ENCODE data around the gene GOSR1. TPM values are rescaled to one million over a fixed set of nuclear protein-coding genes. Genes with fewer than 3 reads are reported as not detected.
"Not testable (repeated sequence)": the region's sequence is repeated elsewhere in the genome, so short reads cannot be mapped to it uniquely, and the experiment has no call there.

The GOSR1 gene
- total RNA-seq, 1 experiment from 2014 or later: 58.1 TPM

- no peak overlapping the region for H2BK20ac ChIP-seq (ENCODE audit: low read depth, low read length, poor library complexity, severe bottlenecking)
- no peak for DNase-seq
- H3K4me3 Mint-ChIP-seq: no peak overlapping the region
Observed at GRCh38 chr17:30521766-30522165, 44.6 kb downstream of the GOSR1 start.

GRCh38 chr17:30523236-30523635, 46.0 kb downstream of the GOSR1 start:
- not testable (repeated sequence) for H4K20me1 ChIP-seq (ENCODE audit: control insufficient read depth, insufficient read depth, insufficient read length); H2BK12ac ChIP-seq (ENCODE audit: insufficient read length, low read depth, low read length); H3K27me3 ChIP-seq (ENCODE audit: insufficient read depth, low read length); H2BK5ac ChIP-seq (ENCODE audit: insufficient read length, low read length); H4K8ac ChIP-seq (replicated peaks; ENCODE audit: insufficient read length, low read depth, low read length); H3K56ac ChIP-seq (ENCODE audit: insufficient read length, low read depth, low read length); H3K14ac ChIP-seq (ENCODE audit: insufficient read depth, low read length); H4K91ac ChIP-seq (ENCODE audit: insufficient read length, low read depth, low read length); H3K4me1 Mint-ChIP-seq; H2BK15ac ChIP-seq (ENCODE audit: low read depth, low read length); H3K27ac ChIP-seq (ENCODE audit: insufficient read length, low read depth, low read length); H3K23ac ChIP-seq (ENCODE audit: insufficient read length, low read depth, low read length); H3K4me3 Mint-ChIP-seq; H3K4me1 ChIP-seq (ENCODE audit: insufficient read depth, low read length); H2AK5ac ChIP-seq (ENCODE audit: insufficient read length, low read length); H2AFZ ChIP-seq (ENCODE audit: low read length); DNase-seq; H3K18ac ChIP-seq (ENCODE audit: insufficient read length, low read depth, low read length); H3K79me1 ChIP-seq (ENCODE audit: insufficient read depth, low read depth, low read length, poor library complexity, severe bottlenecking); H2BK20ac ChIP-seq (ENCODE audit: low read depth, low read length, poor library complexity, severe bottlenecking); H3K27me3 Mint-ChIP-seq (ENCODE audit: low read depth); H3K27ac Mint-ChIP-seq; H3K23me2 ChIP-seq (ENCODE audit: insufficient read length, low read depth, low read length, poor library complexity, severe bottlenecking); H3K79me2 ChIP-seq (ENCODE audit: insufficient read depth, low read length); H3K4me2 ChIP-seq (ENCODE audit: insufficient read depth, insufficient read length, low read length); H3K9ac ChIP-seq (ENCODE audit: extremely low read depth, insufficient read length, low read length); H4K5ac ChIP-seq (ENCODE audit: insufficient read length, low read depth, low read length); H2BK120ac ChIP-seq (ENCODE audit: low read depth, low read length, poor library complexity, severe bottlenecking); H3T11ph ChIP-seq (ENCODE audit: low read length); H3K4ac ChIP-seq (ENCODE audit: low read depth, low read length)
- peaks cover 39 to 50% (median 48%) of the 10 kb centered on the region in 3 experiments for H3K36me3 Mint-ChIP-seq (ENCODE audit: insufficient read depth in 1 of 3, low read depth in 3 of 3)
- H3K9me3 Mint-ChIP-seq: peaks cover 17% of the 10 kb centered on the region in 2 experiments
- H3K9me3 ChIP-seq (ENCODE audit: control insufficient read depth, low read depth, low read length): peaks cover 11% of the 10 kb centered on the region
- WGBS (ENCODE audit: extremely low coverage, insufficient read length, low lambda C conversion rate): no CpG with 5 or more reads among the region's 35 CpGs

More at GRCh38 chr17:30521766-30522165, 44.6 kb downstream of the GOSR1 start:
- Histone ChIP-seq H3K27ac (ENCODE audit: insufficient read length, low read depth, low read length) (no peak overlapping the region), H3K56ac (ENCODE audit: insufficient read length, low read depth, low read length) (no peak overlapping the region), H3K79me1 (ENCODE audit: insufficient read depth, low read depth, low read length, poor library complexity, severe bottlenecking) (no peaks in the 10 kb centered on the region), H2BK12ac (ENCODE audit: insufficient read length, low read depth, low read length) (no peak overlapping the region), H3K27me3 (ENCODE audit: insufficient read depth, low read length) (no peaks in the 10 kb centered on the region), H3K4me1 (ENCODE audit: insufficient read depth, low read length) (no peaks in the 10 kb centered on the region), H3K23ac (ENCODE audit: insufficient read length, low read depth, low read length) (no peak overlapping the region), H3K9me3 (ENCODE audit: control insufficient read depth, low read depth, low read length) (peaks cover 11% of the 10 kb centered on the region), H4K5ac (ENCODE audit: insufficient read length, low read depth, low read length) (no peak overlapping the region), H4K20me1 (ENCODE audit: control insufficient read depth, insufficient read depth, insufficient read length) (no peaks in the 10 kb centered on the region), H3K4me2 (ENCODE audit: insufficient read depth, insufficient read length, low read length) (no peak overlapping the region), H3K79me2 (ENCODE audit: insufficient read depth, low read length) (no peaks in the 10 kb centered on the region), H4K91ac (ENCODE audit: insufficient read length, low read depth, low read length) (no peak overlapping the region), H2AK5ac (ENCODE audit: insufficient read length, low read length) (no peak overlapping the region), H2BK15ac (ENCODE audit: low read depth, low read length) (no peak overlapping the region), H3K18ac (ENCODE audit: insufficient read length, low read depth, low read length) (no peak overlapping the region), H3K23me2 (ENCODE audit: insufficient read length, low read depth, low read length, poor library complexity, severe bottlenecking) (no peaks in the 10 kb centered on the region), H2AFZ (ENCODE audit: low read length) (no peak overlapping the region), H3K14ac (ENCODE audit: insufficient read depth, low read length) (no peak overlapping the region), H4K8ac (replicated peaks; ENCODE audit: insufficient read length, low read depth, low read length) (no peak overlapping the region), H2BK120ac (ENCODE audit: low read depth, low read length, poor library complexity, severe bottlenecking) (no peak overlapping the region), H2BK5ac (ENCODE audit: insufficient read length, low read length) (no peak overlapping the region), H3K4ac (ENCODE audit: low read depth, low read length) (no peak overlapping the region), H3K9ac (ENCODE audit: extremely low read depth, insufficient read length, low read length) (no peak overlapping the region), H3T11ph (ENCODE audit: low read length) (no peak overlapping the region)
- peaks cover 39 to 60% (median 48%) of the 10 kb centered on the region in 3 experiments for H3K36me3 Mint-ChIP-seq (ENCODE audit: insufficient read depth in 1 of 3, low read depth in 3 of 3)
- no peak overlapping the region for H3K27ac Mint-ChIP-seq
- H3K4me1 Mint-ChIP-seq: no peaks in the 10 kb centered on the region
- no peak for TF ChIP-seq CTCF (conservative IDR thresholded peaks at IDR 0.05)
- no CpG with 5 or more reads among the region's 7 CpGs for WGBS (ENCODE audit: extremely low coverage, insufficient read length, low lambda C conversion rate)
- H3K9me3 Mint-ChIP-seq: peaks cover 17% of the 10 kb centered on the region in 2 experiments
- no peaks in the 10 kb centered on the region for H3K27me3 Mint-ChIP-seq (ENCODE audit: low read depth)
